ENCODE results near the gene NFIB. TPM values are rescaled to one million over a fixed set of nuclear protein-coding genes. Genes with fewer than 3 reads are reported as not detected.

NFIB gene
- total and polyA plus RNA-seq, 2 of the 8 experiments (the other 6 are each of a cell fraction or from before 2014, with no cell fraction given), result 2.6 to 13.1 TPM

DNA sequence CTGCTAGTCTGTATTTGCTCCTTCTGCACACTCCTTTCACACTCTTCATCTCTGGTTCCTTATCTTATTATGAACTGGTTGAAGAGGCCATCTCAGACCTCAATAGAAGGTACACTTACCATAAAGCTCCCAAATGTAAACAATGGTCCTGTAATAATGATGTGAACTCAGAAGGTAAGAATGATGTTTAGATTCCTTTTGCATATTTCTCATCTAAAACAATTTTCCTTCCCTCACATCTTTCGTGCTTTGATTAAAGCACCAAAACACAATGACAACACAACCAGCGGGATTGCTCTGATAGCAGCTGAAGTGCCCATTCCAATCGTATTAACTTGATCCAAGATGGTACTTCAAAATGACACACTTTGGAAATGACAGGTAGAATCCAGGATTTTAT lies 34.3 kb downstream of the NFIB start (continued):
- no peak for TF ChIP-seq TCF12 (IDR thresholded peaks at IDR 0.05; ENCODE audit: low read depth, low read length)
- TF ChIP-seq RXRA (IDR thresholded peaks at IDR 0.05; ENCODE audit: insufficient read depth, low read depth, low read length), result no peak
- no peak for TF ChIP-seq TBP (IDR thresholded peaks at IDR 0.05; ENCODE audit: low read depth, low read length)
- no peak for TF ChIP-seq EZH2 (IDR thresholded peaks at IDR 0.05; ENCODE audit: low read depth, low read length, severe bottlenecking)
